DOHH2 (cell line): ENCODE data around the gene GTF3A.

Source experiments
- CTCF ChIP-seq: fragments of 200-600 bp; sonication (generic); IDR thresholded peaks from one replicate; pipeline ENCODE4 v1.5.1; 2014; ENCODE audit warnings: antibody characterized with exemption, mild to moderate bottlenecking, low read depth, low read length; ENCODE audit not compliant: poor library complexity, severe bottlenecking
- EZH2phosphoT487 ChIP-seq: fragments of 200-600 bp; sonication (generic); IDR thresholded peaks from 2 replicates; pipeline ENCODE4 v1.6.1; 2017; ENCODE audit warnings: borderline replicate concordance, mild to moderate bottlenecking, antibody characterized with exemption, low read length, moderate library complexity, mixed read lengths

DNA sequence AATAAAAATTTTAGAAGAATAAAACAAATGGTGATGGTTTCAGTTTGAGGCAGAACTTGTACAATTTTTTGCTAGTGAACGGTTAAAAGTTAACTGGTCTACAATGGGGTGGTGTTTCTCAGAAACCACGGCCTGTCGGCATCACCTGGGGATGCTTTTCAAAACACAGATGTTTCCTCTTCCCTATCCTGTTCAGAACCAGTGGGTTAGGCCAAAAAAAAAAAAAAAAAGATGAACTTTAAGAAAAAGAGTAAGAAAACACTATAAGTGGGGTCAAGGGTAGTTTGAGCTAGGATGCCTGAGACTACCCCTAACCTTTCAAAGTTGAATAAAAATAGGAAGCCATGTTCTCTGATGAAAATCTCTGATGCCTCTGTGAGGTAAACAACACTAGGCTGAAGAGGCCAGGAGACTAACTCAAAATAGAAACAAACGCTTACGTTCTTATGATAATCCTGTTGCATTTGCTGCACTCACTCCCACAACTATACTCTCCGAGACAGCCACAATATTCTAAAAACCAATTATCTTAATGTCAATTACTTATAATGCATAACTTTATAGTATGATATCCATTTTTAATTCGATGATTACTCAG, 22.7 kb downstream of the GTF3A start:
- TF ChIP-seq CTCF: no peak
- no peak for TF ChIP-seq EZH2phosphoT487
